ENCODE measurements around the gene CCDC40.

GRCh38 chr17:79992649-79993389 lies 43.6 kb upstream of the CCDC40 start:
- TF ChIP-seq REST (IDR thresholded peaks at IDR 0.05; ENCODE audit: insufficient read depth in 1 of 2, low read depth in 2 of 2, low read length in 2 of 2), result no peak
- TF ChIP-seq TAF1 (IDR thresholded peaks at IDR 0.05; ENCODE audit: borderline replicate concordance, insufficient read depth, low read length), result no peak
- no peak for TF ChIP-seq SIN3A (IDR thresholded peaks at IDR 0.05; ENCODE audit: borderline replicate concordance, insufficient read depth, low read length)
- no peak for TF ChIP-seq POLR2AphosphoS5 (IDR thresholded peaks at IDR 0.05; ENCODE audit: low read depth, low read length)

Measured in PFSK-1 (cell line).